Ectodermal cell (in vitro differentiated cells): Measurements from ENCODE around the gene FBF1.
A peak's percentile ranks its signal among the peaks of the same experiment; 100 is the strongest.

Experiments used
- H3K27ac ChIP-seq: 2 replicates; pipeline ENCODE4 v1.7.0; 2013; ENCODE audit warnings: mild to moderate bottlenecking, low read depth, low read length; ENCODE audit not compliant: insufficient read depth, poor library complexity, severe bottlenecking
- H3K27me3 ChIP-seq: 2 replicates; pipeline ENCODE4 v1.7.0; 2013; ENCODE audit warnings: mild to moderate bottlenecking, low read length; ENCODE audit not compliant: insufficient read depth, control insufficient read depth, poor library complexity, severe bottlenecking
- H3K36me3 ChIP-seq: one replicate; pipeline ENCODE4 v1.7.0; 2013; ENCODE audit warnings: low read length; ENCODE audit not compliant: control insufficient read depth, insufficient read depth
- H3K4me1 ChIP-seq: one replicate; pipeline ENCODE4 v1.7.0; 2013; ENCODE audit warnings: low read length; ENCODE audit not compliant: control insufficient read depth, insufficient read depth
- H3K4me3 ChIP-seq: 2 replicates; pipeline ENCODE4 v1.7.0; 2013; ENCODE audit warnings: low read depth, low read length, control low read depth; ENCODE audit not compliant: insufficient read depth
- H3K9me3 ChIP-seq: 2 replicates; pipeline ENCODE4 v1.7.0; 2013; ENCODE audit warnings: mild to moderate bottlenecking, low read length, moderate library complexity; ENCODE audit not compliant: control insufficient read depth
- WGBS, 2 experiments: methylation state at CpG; one replicate each; pipeline ENCODE4 v1.1.7; 2013; ENCODE audit warnings: missing lambda C conversion rate in 2 of 2; 5-methylcytosine and 5-hydroxymethylcytosine counted together

FBF1 gene

GRCh38 chr17:75914643-75915267 is 26.1 kb downstream of the FBF1 start:
- Histone ChIP-seq H3K36me3 (no peaks in the 10 kb centered on the region), H3K4me3 (no peak overlapping the region), H3K9me3 (no peaks in the 10 kb centered on the region), H3K27ac (no peak overlapping the region), H3K27me3 (no peaks in the 10 kb centered on the region), H3K4me1 (peaks cover 4% of the 10 kb centered on the region)
- WGBS, 2 experiments: 91 to 93% methylated on average over 34 of the region's 34 CpGs

- Histone ChIP-seq H3K4me1 (peaks cover 4% of the 10 kb centered on the region), H3K27ac (no peak overlapping the region), H3K4me3 (no peak overlapping the region), H3K36me3 (no peaks in the 10 kb centered on the region), H3K9me3 (no peaks in the 10 kb centered on the region), H3K27me3 (no peaks in the 10 kb centered on the region)
- 90% methylated on average over 32 of the region's 32 CpGs for WGBS, 2 experiments
Measured at GRCh38 chr17:75913537-75914210, 27.2 kb downstream of the FBF1 start.

- H3K27me3 ChIP-seq: no peaks in the 10 kb centered on the region
- 56 to 64% methylated on average over 6 of the region's 6 CpGs for WGBS, 2 experiments
- H3K4me3 ChIP-seq: no peak overlapping the region
- no peaks in the 10 kb centered on the region for H3K9me3 ChIP-seq
- H3K36me3 ChIP-seq: no peaks in the 10 kb centered on the region
- peaks cover 4% of the 10 kb centered on the region for H3K4me1 ChIP-seq
- H3K27ac ChIP-seq: no peak overlapping the region
Measured at GRCh38 chr17:75910699-75911098, 30.1 kb downstream of the FBF1 start.

GRCh38 chr17:75909812-75910274 is 31.0 kb downstream of the FBF1 start:
- Histone ChIP-seq H3K27me3 (no peaks in the 10 kb centered on the region), H3K27ac (no peak overlapping the region), H3K9me3 (no peaks in the 10 kb centered on the region), H3K36me3 (no peaks in the 10 kb centered on the region), H3K4me1 (peaks cover 4% of the 10 kb centered on the region), H3K4me3 (no peak overlapping the region)
- WGBS, 2 experiments: 92 to 95% methylated on average over 11 of the region's 11 CpGs

GRCh38 chr17:75909051-75909811 is 31.6 kb downstream of the FBF1 start:
- 85 to 88% methylated on average over 14 of the region's 14 CpGs for WGBS, 2 experiments

GRCh38 chr17:75908201-75908600 is 32.6 kb downstream of the FBF1 start:
- no peak overlapping the region for H3K4me3 ChIP-seq
- 90 to 92% methylated on average over 6 of the region's 6 CpGs for WGBS, 2 experiments
- no peaks in the 10 kb centered on the region for H3K9me3 ChIP-seq
- peaks cover 6% of the 10 kb centered on the region for H3K4me1 ChIP-seq
- H3K36me3 ChIP-seq: no peaks in the 10 kb centered on the region
- H3K27me3 ChIP-seq: no peaks in the 10 kb centered on the region
- no peak overlapping the region for H3K27ac ChIP-seq

More at GRCh38 chr17:75909051-75909811, 31.6 kb downstream of the FBF1 start:
- Histone ChIP-seq H3K9me3 (no peaks in the 10 kb centered on the region), H3K27me3 (no peaks in the 10 kb centered on the region), H3K36me3 (no peaks in the 10 kb centered on the region), H3K4me1 (peaks cover 4% of the 10 kb centered on the region), H3K4me3 (no peak overlapping the region), H3K27ac (no peak overlapping the region)

- no peaks in the 10 kb centered on the region for H3K9me3 ChIP-seq
- no peaks in the 10 kb centered on the region for H3K27me3 ChIP-seq
- peaks cover 8% of the 10 kb centered on the region for H3K36me3 ChIP-seq
- H3K4me3 ChIP-seq: no peak overlapping the region
- H3K27ac ChIP-seq: no peak overlapping the region
- WGBS, 2 experiments: 95 to 97% methylated on average over 10 of the region's 10 CpGs
- peaks cover 6% of the 10 kb centered on the region for H3K4me1 ChIP-seq
Measured at GRCh38 chr17:75906143-75906884, 34.5 kb downstream of the FBF1 start.

GRCh38 chr17:75904749-75905521 is 35.9 kb downstream of the FBF1 start, which contains the start of gene MRPL38:
TSS of gene MRPL38 (minus strand) at chr17:75904884. CDS start at chr17:75904875, 9 bp downstream.
- WGBS, 2 experiments: 9 to 10% methylated on average over 67 to 68 of the region's 69 CpGs
- peaks cover 2% of the 10 kb centered on the region for H3K4me1 ChIP-seq
- H3K9me3 ChIP-seq: no peaks in the 10 kb centered on the region
- H3K4me3 ChIP-seq: peak within 1 kb of the TSS; percentile 94
- H3K27ac ChIP-seq: peak within 1 kb of the TSS; percentile 30
- no peaks in the 10 kb centered on the region for H3K27me3 ChIP-seq
- H3K36me3 ChIP-seq: peaks cover 14% of the 10 kb centered on the region

- H3K4me3 ChIP-seq: no peak overlapping the region
- peaks cover 3% of the 10 kb centered on the region for H3K4me1 ChIP-seq
- H3K27ac ChIP-seq: no peak overlapping the region
- no peaks in the 10 kb centered on the region for H3K9me3 ChIP-seq
- 91 to 97% methylated on average over 6 of the region's 6 CpGs for WGBS, 2 experiments
- H3K27me3 ChIP-seq: no peaks in the 10 kb centered on the region
- peaks cover 24% of the 10 kb centered on the region for H3K36me3 ChIP-seq
Measured at GRCh38 chr17:75902406-75902805, 38.4 kb downstream of the FBF1 start.
